ENCODE results near the gene SEC61G.

The SEC61G gene

DNA sequence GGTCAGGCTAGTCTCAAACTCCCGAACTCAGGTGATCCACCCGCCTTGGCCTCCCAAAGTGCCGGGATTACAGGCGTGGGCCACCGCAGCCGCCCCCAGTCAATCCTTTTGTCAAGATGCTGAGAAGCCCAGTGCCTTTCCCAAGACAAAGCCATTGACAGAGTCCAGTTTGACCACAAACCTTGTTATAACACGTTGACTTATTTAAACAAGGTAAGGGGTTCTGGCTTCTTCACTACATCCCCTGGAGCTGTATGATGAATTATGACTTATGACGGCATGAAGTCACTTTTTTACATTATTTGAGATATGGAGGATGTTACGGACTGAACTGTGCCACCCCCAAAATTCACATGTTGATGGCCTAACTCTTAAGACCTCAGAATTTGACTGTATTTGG is 5.8 kb upstream of the SEC61G start:
- DNase-seq (ENCODE audit: low read depth): no peak

DNA sequence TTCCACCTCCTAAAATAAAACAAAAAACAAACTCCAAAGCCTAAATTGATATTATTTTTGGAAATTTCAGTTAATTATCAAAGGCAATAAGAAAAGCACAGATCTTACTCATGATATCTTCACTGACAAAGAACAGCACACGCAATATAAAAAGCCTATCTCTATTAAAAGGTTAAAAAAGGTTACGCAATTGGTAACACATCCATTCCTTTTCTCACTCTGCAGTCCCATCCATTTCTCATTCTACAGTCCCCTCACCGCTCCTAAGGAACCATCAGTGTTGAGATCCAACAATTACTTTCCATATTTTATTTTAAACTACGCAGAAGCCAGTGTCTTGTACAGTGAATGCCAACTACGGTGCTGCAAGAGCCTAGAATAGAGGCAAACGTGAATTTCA is 1.3 kb downstream of the SEC61G start:
- DNase-seq (ENCODE audit: low read depth): no peak

DNA sequence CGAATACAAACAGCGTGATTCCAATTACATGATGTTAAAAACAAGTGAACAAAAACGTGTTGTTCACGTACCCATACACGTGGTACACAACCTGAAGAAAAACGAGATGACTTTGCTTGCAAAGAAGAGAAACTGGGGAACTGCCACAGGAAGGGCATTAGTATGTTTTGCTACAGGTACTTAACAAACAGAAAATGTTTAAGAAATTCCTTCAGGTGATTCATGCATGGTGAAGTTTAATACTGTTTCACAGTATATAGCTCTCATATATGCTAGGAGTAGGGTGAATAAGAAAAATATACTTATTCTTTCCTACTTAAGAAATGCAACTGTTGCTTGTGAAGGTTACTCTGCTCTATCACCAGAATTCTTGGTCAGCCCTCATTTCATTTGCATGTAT is 9.8 kb downstream of the SEC61G start:
- DNase-seq (ENCODE audit: low read depth): no peak

DNA sequence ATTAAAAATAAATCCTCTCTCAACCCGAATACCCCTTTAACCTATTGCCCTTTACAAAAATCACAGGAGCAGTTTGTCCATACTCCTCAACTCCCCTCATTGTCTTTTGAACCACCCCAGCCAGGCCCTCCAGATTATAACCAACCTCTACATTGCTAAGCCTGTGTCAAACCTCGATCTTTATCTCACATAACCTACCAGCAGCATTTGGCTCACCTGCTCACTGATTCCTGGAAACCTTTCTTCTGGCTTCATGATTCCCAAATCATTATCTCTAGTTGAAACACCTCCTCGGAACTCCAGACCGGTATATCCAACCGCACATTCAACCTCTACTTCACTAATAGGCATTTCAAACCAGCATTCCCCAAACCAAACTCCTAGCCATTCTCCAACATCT is 11.8 kb downstream of the SEC61G start:
- no peak for DNase-seq (ENCODE audit: low read depth)

GRCh38 chr7:54743580-54743979 is 15.4 kb downstream of the SEC61G start:
- DNase-seq (ENCODE audit: low read depth): no peak

DNA sequence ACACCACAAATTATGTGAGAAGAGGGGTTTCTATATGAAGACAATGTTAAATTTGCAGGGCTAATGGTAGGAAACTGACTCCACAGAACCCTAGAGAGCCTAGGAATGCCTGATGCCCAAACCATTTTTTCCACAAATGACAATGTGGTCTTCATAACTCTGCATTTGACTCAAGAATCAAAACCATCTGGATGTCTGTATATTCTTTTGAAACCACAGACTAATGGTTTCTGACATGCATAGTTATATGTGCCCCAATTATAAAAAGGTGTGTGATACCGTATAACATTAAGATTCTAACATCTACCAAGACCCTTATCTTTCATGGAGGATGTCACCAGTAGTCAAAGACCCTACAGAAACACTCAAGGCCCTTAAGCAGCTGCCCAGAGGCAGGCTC is 20.3 kb downstream of the SEC61G start:
- DNase-seq (ENCODE audit: low read depth): no peak

DNA sequence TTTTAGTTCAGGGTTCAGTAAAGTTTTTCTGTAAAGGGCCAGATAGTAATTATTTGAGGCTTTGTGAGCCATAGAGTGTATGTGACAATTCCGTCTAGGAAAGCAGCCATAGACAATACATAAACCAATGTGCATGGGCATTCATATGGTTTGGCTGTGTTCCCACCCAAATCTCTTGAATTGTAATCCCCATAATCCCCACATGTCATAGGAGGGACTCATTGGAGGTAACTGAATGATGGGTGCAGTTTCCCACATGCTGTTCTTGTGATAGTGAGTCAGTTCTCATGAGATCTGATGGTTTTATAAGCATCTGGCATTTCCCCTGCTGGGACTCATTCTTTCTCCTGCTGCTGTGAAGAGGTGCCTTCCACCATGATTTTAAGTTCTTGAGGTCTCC is 29.9 kb downstream of the SEC61G start:
- no peak for DNase-seq (ENCODE audit: low read depth)

- no peak for DNase-seq (ENCODE audit: low read depth)
Observed at GRCh38 chr7:54728411-54728810, 30.6 kb downstream of the SEC61G start.

DNA sequence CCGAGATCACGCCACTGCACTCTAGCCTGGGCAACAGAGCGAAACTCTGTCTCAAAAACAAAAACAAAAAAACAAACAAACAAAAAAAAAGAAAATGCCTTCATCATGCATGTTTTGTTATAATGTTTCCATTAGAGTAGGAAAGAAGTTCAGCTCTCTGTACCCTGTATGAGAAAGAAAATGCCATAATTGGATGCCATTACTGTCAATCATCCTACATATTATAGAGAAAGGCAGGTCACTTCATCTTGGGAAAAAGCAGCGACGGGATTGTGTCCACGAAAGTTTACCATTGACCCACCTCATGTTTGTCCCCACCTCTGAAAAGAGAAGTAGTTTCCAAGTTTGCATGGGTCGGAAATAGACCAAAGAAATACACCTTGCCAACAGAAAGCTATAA is 33.8 kb downstream of the SEC61G start:
- DNase-seq (ENCODE audit: low read depth): no peak

- DNase-seq (ENCODE audit: low read depth): no peak
Observed at GRCh38 chr7:54722502-54722901, 36.5 kb downstream of the SEC61G start.

DNA sequence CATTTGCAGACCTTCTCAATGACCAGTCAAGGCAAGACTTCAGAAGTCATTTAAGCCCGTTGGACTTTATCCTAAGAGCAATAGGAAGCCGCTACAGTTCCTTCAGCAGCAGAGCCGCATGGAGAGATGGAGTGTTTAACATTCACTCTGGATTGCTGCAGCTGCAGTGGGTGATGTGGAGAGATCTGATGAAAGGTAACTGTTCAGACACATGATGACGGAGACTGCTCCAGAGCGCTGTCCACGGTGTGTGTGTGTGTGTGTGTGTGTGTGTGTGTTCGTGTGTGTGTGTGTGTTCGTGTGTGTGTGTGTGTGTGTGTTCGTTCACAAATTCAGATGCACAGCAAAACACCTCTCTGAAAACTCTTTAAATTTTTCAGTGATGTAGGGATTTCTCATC is 37.0 kb downstream of the SEC61G start:
- no peak for DNase-seq (ENCODE audit: low read depth)

DNA sequence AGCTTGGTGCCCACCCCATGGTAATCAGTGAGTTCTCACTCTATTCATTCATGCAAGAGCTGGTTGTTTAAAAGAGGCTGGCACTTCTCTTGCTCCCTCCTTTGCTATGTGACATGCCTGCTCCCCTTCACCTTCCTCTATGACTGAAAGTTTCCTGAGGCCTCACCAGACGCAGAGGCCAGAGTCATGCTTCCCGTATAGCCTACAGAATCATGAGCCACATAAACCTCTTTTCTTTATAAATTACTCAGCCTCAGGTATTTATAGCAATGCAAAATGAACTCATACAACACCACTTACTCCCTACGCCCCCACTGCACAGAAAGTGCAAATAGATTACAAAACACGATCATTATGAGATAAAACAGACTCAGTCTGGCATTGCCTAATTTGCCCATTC is 39.0 kb downstream of the SEC61G start:
- no peak for DNase-seq (ENCODE audit: low read depth)

GRCh38 chr7:54719425-54719824 is 39.6 kb downstream of the SEC61G start:
- DNase-seq (ENCODE audit: low read depth): no peak

DNA sequence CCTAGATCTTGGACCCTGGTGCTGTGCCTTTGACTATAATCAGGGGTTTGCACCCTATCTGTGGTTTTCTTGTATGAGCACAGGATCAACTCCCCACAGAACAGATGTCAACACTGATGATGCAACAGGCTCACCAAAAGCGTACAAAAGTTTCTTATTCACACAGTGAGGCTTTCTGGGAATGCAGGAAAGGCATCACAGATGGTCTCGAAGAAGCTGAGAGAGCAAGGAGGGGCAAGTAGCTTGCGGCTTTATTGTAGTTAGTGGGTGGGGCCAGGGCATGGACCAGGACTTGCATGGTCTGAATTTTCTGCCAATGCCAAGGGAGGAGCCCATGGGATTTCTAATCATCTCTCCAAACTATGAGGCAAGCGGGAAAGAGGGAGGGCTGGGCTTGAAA is 46.2 kb downstream of the SEC61G start:
- no peak for DNase-seq (ENCODE audit: low read depth)

DNA sequence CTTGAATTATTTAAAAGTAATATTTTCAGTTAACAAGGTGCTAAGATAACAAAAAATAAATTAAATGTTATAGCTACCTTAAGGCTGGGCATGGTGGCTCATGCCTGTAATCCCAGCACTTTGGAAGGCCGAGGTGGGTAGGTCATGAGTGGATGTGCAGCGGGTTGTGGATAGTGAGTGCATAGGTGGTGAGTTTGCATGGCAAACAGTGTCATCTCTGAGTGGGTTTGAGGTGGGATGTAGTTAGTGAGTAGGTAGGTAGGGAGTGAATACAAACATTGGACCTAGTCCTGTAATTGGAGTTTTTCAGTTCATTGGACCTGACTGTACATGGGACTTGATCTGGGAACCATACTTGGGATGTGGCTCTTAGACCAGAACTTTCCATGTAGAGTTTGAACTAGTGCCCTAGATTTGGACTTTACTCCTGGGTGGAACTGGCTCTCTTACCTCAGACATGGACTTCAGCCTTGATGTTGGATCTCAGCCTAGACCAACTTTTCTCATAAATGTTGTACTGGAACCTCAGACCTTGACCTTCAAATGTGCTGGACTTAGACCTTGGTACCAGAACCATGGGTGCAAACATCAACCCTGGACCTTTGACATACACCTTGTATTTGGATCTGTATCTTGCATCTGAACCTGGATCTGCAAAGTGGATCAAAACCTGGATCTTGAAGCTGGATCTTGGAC is 47.0 kb downstream of the SEC61G start:
- DNase-seq (ENCODE audit: low read depth): no peak

- DNase-seq (ENCODE audit: low read depth): no peak
Observed at GRCh38 chr7:54709283-54709682, 49.7 kb downstream of the SEC61G start.

DNA sequence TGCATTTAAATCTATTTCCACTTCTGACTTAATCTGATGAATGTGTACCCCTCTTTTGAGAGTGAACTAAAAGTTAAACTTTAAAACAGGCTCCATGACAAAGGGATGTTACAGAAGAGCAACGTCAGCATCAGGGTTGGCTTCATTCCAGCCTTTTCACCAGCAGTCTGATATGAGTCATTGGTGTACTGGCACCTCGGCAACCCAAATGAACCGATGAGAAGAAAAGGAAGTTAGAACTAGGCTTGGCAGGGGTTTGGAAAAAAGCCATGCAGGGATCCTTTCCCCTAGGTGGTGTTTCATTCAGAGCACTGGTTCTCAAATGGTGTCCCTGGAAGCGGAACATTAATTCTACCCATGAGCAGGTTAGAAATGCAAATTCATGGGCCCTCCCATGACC is 53.6 kb downstream of the SEC61G start:
- DNase-seq (ENCODE audit: low read depth): peak; percentile 20

DNA sequence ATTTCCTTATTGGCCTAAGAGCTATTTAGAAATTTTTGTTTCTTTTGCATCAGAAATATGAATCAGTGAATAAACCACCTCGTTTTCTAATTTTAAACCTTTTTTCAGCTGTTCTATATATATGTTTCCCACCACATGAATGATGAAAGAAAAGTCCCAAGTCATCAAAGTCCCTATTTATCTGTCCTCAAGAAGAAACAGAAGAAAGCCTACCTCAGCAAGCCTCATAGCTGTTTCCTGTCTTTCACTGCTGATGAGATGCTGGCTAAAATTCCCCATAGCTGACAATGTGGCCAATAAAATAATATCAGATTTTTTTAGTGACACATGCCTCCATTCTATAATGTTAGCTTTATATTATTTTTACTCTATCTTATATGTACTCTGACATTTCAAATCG is 54.2 kb downstream of the SEC61G start:
- no peak for DNase-seq (ENCODE audit: low read depth)
